HCT116 (cell line): Measurements from ENCODE around the gene MINDY4B.

Experiments used
- EZH2 ChIP-seq: fragments of 200-600 bp; sonication (generic); IDR thresholded peaks from 2 replicates; pipeline ENCODE4 v1.6.1; 2017; ENCODE audit warnings: antibody characterized with exemption, mixed run types
- RAD21 ChIP-seq: IDR thresholded peaks from 2 replicates; pipeline ENCODE4 v1.6.1; 2012; ENCODE audit warnings: low read depth, mild to moderate bottlenecking

- no peak for TF ChIP-seq EZH2
- no peak for TF ChIP-seq RAD21
Observed at GRCh38 chr3:150922611-150923010, 17.4 kb upstream of the MINDY4B start.
